ENCODE measurements around the gene WDR5B.
A peak's percentile ranks its signal among the peaks of the same experiment; 100 is the strongest.
"Not testable (repeated sequence)": the region's sequence is repeated elsewhere in the genome, so short reads cannot be mapped to it uniquely, and the experiment has no call there.

WDR5B gene

DNA sequence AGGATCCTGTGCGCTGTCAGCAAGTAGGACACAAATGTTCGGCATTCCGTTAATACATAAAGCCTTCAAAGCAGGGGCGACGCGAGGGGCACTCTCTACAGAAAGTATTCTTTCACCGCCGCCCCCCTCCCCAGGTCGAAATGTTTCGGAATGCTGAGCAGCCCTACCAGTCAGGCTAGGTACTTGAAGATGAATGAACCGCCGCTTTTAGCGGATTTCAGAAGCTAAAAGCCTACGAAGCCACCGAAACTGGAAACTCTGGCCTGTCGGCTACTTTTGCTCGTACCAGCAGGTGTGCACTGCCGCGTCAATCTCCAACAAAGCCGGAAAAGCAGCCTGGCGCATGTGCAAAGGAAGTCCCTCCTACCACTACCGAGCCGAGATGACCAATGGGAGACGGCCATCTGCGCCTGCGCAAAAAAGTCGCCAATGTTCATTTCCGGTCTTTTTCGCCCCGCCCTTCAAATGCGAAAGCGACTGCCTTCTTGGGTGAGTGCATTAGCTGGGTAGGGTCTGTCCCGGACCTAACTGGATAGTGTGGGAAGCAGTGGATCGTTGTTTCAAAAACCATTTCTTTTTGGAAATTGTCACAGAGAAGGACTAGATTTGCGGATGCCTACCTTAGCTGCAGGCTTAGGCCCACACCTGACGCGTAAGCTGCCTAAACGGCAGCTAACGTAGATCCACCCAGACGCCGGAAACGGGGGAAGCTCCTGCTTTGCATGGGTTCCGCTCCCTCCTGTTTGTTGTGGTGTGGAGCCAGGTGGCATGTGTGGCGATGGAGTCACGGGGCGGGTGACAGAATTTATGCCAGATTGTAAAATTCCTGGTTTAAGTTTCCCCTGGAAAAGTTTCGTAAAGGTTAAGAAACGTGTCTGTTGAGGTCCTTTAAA, at the start of gene WDR5B:
WDR5B (minus strand) TSS at position 301 of the 893 bp plus-strand sequence. CDS start 534 bp downstream, outside the sequence.
- DNase-seq, result no peak

GRCh38 chr3:122464659-122465058, 48.8 kb upstream of the WDR5B start:
- DNase-seq, result no peak

GRCh38 chr3:122462406-122462805, 46.5 kb upstream of the WDR5B start:
- DNase-seq, result no peak

DNA sequence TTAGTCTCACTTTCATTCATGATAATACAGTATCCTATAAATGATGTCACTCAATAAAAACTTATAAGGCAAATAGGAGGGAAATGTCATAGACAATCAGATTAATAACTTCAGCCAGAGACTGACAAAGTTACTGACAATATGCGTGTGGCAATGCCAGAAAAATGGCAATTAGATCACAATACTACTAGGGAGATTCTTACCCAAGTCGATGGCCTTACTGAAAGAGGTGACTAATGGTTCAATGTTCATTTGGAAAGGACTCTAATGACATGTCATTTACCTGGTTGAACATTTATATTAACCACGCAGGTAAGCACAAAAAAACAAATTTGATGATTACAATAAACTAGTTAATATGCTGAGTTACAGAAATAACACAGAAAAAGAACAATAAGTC, 45.9 kb upstream of the WDR5B start:
- no peak for DNase-seq

DNA sequence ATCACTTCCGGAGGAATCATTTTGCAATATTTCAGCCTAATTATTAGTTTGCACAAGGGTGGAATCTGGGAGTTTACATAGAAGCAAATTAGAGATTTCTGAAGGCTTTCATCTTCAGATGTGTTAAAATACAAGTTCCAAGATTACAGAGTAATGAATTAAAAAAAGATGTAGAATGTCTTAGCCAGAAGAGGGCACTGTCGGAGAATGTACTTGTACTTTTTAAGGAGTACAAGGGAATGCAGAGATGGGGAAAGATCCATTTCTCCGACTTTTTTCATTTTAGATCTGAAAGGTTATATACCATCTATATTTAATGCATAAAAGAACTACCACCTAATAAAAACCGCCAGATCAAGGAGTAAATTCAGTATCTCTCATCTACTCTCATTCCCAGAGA, 43.1 kb upstream of the WDR5B start:
- peak in 1 of 2 donors; percentile 5 for DNase-seq

DNA sequence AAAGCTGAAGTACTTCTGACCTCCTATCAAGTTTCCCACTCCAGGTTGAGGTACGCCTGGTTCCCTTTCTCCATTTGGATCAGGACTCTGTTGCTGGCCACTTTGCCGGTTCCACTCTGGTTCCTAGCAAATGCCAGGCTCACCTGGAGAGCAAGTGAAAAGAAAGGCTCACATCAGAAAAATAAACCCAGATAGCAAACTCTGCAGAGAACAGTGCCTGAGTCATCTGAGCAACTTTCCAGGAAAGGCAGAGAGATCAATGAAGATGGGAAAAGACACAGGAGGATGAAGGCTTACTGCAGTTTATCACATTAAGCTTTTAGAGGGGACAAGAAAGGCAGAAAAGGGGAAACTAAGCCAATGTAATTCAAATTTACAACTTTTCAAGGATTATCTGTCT, 41.8 kb upstream of the WDR5B start:
- DNase-seq, result no peak

DNA sequence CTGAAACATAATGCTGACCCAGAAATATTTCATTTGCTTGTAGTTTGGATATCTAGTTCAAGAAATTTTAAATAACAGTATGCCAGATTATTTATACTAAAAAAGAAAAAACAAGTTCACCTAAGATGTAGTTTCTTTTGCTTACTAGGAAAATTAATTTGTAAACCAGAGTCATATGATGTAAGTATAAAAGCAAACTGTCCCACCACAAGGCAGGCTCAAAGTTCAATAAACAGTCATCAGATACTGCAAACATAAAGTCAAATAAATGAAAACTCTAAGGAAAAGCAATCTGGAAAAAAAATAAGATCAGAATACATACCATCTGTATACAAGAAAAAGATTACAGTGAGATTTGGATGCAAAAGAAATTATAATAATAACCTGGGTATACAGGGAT, 40.2 kb upstream of the WDR5B start:
- DNase-seq, result no peak

GRCh38 chr3:122451371-122451770, 35.5 kb upstream of the WDR5B start:
- no peak for DNase-seq

- DNase-seq, result not testable (repeated sequence)
Observed at GRCh38 chr3:122448218-122448617, 32.4 kb upstream of the WDR5B start.

GRCh38 chr3:122444491-122444887, 28.6 kb upstream of the WDR5B start:
- DNase-seq, result not testable (repeated sequence)

- not testable (repeated sequence) for DNase-seq
Observed at GRCh38 chr3:122443762-122444490, 28.1 kb upstream of the WDR5B start.

DNA sequence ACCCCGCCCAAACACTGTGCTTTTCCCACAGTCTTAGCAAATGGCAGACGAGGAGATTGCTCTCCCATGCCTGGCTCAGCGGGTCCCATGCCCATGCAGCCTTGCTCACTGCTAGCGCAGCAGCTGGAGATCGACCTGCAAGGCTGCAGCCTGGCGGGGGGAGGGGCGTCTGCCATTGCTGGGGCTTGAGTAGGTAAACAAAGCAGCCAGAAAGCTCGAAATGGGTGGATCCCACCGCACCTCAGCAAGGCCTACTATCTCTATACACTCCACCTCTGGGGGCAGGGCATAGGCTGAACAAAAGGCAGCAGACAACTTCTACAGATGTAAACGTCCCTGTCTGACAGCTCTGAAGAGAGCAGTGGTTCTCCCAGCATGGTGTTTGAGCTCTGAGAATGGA, 27.2 kb upstream of the WDR5B start:
- DNase-seq, result no peak

DNA sequence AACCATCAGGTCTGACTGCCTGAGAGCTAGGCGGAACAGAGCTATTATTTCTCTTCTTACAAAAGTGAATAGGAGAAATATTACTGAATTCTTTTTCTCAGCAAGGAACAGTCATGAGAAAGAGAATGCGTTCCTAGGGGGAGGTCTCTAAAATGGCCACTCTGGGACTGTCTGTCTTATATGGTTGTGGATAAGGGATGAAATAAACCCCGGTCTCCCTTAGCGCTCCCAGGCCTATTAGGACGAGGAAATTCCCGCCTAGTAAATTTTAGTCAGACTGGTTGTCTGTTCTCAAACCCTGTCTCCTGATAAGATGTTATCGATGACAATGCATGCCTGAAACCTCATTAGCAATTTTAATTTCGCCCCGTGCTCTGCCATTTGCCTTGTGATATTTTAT, 20.1 kb upstream of the WDR5B start:
- DNase-seq, result no peak

GRCh38 chr3:122430371-122430770, 14.5 kb upstream of the WDR5B start:
- no peak for DNase-seq

GRCh38 chr3:122427857-122428471, 12.1 kb upstream of the WDR5B start:
- DNase-seq, result no peak

GRCh38 chr3:122421836-122422235, 6.0 kb upstream of the WDR5B start:
- DNase-seq, result no peak

DNA sequence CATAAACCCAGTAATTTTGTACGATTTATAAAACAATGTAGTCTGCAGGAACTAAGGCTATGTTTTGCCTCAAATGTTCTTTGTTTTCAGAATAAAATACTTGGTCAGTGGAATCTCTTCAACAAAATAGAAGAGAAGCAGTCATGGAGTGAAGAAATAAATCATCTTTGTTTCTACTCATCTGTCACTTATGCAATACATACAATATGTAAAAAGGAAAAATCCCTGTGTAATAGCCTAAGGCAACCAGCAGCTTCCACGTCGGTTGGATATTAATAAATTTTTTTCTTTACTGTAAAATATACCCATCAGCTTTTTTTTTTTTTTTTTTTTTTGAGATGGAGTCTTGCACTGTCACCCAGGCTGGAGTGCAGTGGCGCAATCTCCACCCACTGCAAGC, 5.2 kb upstream of the WDR5B start:
- DNase-seq, result no peak

GRCh38 chr3:122416966-122417365, 1.1 kb upstream of the WDR5B start:
- no peak for DNase-seq

DNA sequence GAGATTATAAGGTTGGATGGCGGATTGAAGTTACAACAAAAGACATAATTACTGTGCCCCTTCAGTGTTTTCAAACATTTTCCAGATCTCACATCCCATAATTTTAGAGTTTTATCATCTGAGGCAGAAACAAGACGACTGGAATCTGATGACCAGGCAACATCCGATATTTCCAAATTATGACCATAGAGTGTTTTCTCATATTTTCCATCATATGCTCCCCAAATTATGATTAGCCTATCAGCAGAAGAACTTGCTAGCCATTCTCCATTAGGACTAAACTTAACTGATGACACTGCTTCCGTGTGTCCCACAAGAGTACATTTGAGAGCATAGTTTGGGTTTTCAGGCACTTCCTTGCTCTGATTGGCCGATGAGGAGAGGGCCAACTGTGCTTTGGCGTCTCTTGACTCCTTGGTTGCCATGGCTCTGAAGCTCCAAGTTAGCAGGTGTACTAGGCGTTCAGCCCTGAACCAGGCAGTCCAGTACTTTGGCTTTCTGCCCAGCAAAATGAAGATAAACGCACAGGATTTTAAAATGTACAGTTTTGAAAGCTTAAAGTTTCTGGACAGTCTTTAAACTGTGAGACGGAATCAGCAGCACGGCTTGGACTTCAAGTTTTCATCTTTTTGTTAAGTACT, 638 bp downstream of the WDR5B start:
- DNase-seq, result no peak

GRCh38 chr3:122414391-122414790, 1.5 kb downstream of the WDR5B start:
- DNase-seq, result no peak

DNA sequence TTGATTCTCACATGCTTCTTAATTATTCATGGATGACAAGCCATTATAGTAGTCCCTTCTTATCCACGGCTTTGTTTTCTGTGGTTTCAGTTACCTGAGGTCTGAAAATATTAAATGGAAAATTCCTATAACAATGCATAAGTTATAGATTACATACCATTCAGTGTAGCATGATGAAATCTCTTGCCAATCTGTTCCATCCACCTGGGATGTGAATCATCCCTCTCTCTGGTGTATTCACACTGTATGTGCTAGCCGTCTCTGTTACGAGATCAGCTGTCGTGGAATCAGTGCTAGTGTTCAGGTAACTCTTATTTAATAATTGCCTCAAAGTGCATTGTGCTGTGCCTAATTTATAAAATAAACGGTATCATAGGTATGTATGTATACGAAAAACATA, 5.2 kb downstream of the WDR5B start:
- DNase-seq, result no peak

- DNase-seq, result no peak
Observed at GRCh38 chr3:122410111-122410510, 5.8 kb downstream of the WDR5B start.

DNA sequence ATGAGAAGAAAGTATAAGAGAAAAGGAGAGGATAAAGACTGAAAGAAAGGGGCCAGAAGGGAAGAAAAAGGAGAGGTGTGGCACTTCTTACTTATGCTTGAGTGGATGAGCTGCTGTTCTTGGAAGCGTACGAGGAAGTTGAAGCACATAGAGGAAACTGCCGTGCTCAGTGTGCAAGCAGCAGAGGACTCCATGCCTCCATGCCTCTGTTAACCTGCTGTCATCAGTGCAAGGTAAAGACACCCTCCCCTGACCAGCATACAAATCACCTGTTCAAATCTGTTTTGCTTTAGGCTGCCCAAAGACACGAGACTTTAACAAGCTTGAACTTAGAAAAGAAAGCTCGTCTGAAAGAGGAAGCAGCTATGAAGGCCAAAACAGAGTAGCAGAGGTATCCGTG, 6.4 kb downstream of the WDR5B start:
- DNase-seq, result peak in 1 of 2 donors; percentile 31
